DND-41 (cell line): ENCODE data around the gene RADIL.

Source experiments
- ATAC-seq: fragments of 200-7000 bp; cut with Tn5 transposase; 3 replicates; pipeline ENCODE4 v1.9.1; 2021; ENCODE audit warnings: low read depth; ENCODE audit not compliant: insufficient read depth
- DNase-seq: peaks from one replicate; pipeline ENCODE4 v3.0.0-alpha.2; 2020
- H2AFZ ChIP-seq: 2 replicates; pipeline ENCODE4 v1.6.0; 2012; ENCODE audit warnings: low read depth, low read length
- H3K27ac ChIP-seq: 2 replicates; pipeline ENCODE4 v1.5.1; 2012; ENCODE audit warnings: low read length, inconsistent platforms
- H3K27me3 ChIP-seq: fragments of 200-600 bp; sonication (generic); 2 replicates; pipeline ENCODE4 v1.6.0; 2012; ENCODE audit warnings: low read length, mild to moderate bottlenecking, inconsistent platforms; ENCODE audit not compliant: insufficient read depth, poor library complexity
- H3K36me3 ChIP-seq: 2 replicates; pipeline ENCODE4 v1.5.1; 2012; ENCODE audit warnings: low read length, inconsistent platforms; ENCODE audit not compliant: insufficient read depth
- H3K4me1 ChIP-seq: 2 replicates; pipeline ENCODE4 v1.5.1; 2012; ENCODE audit warnings: mild to moderate bottlenecking, low read length; ENCODE audit not compliant: insufficient read depth
- H3K4me2 ChIP-seq: 2 replicates; pipeline ENCODE4 v1.6.0; 2012; ENCODE audit warnings: mild to moderate bottlenecking, moderate library complexity, low read length, inconsistent platforms; ENCODE audit not compliant: insufficient read depth
- H3K4me3 ChIP-seq, 2 experiments: fragments of 200-600 bp in 1 of 2; shearing (Covaris generic) in 1 of 2; 2 replicates each; pipeline ENCODE4 v1.5.1; 2012 to 2016; ENCODE audit warnings: inconsistent platforms in 2 of 2, low read length in 2 of 2, mild to moderate bottlenecking in 2 of 2, low read depth in 1 of 2, moderate library complexity in 1 of 2
- H3K79me2 ChIP-seq: 2 replicates; pipeline ENCODE4 v1.6.0; 2012; ENCODE audit warnings: low read length, inconsistent platforms; ENCODE audit not compliant: insufficient read depth
- H3K9ac ChIP-seq: 2 replicates; pipeline ENCODE4 v1.6.0; 2012; ENCODE audit warnings: low read depth, mild to moderate bottlenecking, inconsistent platforms, low read length, moderate library complexity
- H3K9me3 ChIP-seq: 2 replicates; pipeline ENCODE4 v1.5.1; 2012; ENCODE audit warnings: low read length, moderate library complexity, mild to moderate bottlenecking, inconsistent platforms; ENCODE audit not compliant: insufficient read depth, severe bottlenecking
- H4K20me1 ChIP-seq: 2 replicates; pipeline ENCODE4 v1.6.0; 2012; ENCODE audit warnings: low read length; ENCODE audit not compliant: insufficient read depth
- EZH2 ChIP-seq: IDR thresholded peaks from 3 replicates; pipeline ENCODE4 v1.6.1; 2012; ENCODE audit warnings: borderline replicate concordance, low read depth, mild to moderate bottlenecking, moderate library complexity, low read length, inconsistent platforms; ENCODE audit not compliant: severe bottlenecking
- TF ChIP-seq, protein P1 (sequence below): IDR thresholded peaks from 2 replicates; pipeline ENCODE4 v1.5.1; 2012; ENCODE audit warnings: borderline replicate concordance, low read length, moderate library complexity, mild to moderate bottlenecking; ENCODE audit not compliant: poor library complexity, severe bottlenecking; ENCODE audit errors: extremely low read depth

RADIL gene

DNA sequence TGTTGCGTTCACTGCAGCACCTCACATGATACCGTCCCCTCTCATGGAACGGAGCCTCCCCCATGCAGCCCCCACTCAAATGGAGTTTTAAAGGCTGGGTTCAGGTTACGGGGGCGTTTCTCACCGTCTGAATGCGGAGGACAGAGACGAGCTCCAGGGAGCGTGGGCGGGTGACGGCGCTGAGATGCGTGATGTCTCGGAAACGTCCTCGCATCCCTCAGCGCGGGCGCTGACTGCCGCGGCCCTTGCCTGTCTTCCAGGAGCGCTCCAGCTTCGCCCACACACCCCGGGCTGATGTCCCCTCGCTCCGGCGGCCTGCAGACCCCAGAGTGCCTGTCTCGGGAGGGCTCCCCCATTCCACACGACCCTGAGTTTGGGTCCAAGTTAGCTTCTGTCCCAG lies 124.7 kb downstream of the RADIL start:
- Histone ChIP-seq H3K4me3 (no peak overlapping the region), H3K27me3 (no peaks in the 10 kb centered on the region), H3K4me2 (no peak overlapping the region), H3K9ac (no peak overlapping the region), H2AFZ (no peak overlapping the region), H3K36me3 (peaks cover 93% of the 10 kb centered on the region), H4K20me1 (peaks cover 15% of the 10 kb centered on the region), H3K79me2 (no peaks in the 10 kb centered on the region), H3K9me3 (no peaks in the 10 kb centered on the region), H3K27ac (no peak overlapping the region), H3K4me1 (no peaks in the 10 kb centered on the region)
- DNase-seq (no peak), ATAC-seq (no peak)
- TF ChIP-seq, protein P1, sequence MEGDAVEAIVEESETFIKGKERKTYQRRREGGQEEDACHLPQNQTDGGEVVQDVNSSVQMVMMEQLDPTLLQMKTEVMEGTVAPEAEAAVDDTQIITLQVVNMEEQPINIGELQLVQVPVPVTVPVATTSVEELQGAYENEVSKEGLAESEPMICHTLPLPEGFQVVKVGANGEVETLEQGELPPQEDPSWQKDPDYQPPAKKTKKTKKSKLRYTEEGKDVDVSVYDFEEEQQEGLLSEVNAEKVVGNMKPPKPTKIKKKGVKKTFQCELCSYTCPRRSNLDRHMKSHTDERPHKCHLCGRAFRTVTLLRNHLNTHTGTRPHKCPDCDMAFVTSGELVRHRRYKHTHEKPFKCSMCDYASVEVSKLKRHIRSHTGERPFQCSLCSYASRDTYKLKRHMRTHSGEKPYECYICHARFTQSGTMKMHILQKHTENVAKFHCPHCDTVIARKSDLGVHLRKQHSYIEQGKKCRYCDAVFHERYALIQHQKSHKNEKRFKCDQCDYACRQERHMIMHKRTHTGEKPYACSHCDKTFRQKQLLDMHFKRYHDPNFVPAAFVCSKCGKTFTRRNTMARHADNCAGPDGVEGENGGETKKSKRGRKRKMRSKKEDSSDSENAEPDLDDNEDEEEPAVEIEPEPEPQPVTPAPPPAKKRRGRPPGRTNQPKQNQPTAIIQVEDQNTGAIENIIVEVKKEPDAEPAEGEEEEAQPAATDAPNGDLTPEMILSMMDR = no peak
- no peak for TF ChIP-seq EZH2

DNA sequence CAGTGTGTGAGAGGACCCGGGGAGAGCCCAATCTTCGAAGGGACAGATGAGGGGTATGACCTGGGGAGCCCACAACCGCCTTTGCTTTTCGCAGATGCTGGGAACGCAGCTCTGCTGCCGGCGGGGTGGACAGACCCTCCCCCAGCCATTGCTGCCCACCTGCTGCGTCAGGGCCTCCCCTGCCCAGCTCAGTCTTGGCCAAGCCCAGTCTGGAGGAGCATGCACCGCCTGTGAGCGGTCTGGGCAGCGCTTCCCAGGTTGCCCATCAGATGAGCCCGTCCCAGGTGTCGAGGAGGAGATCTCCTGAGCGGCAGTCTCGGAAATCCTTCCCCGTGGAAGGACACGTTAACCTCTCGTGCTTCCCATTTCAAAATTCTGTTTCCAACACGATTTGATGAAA lies 125.4 kb downstream of the RADIL start:
- no peak overlapping the region for H2AFZ ChIP-seq
- H3K79me2 ChIP-seq = peaks cover 5% of the 10 kb centered on the region; the same call in 1 of the 2 replicates
- ATAC-seq = no peak
- H3K4me3 ChIP-seq = no peak overlapping the region
- peaks cover 93% of the 10 kb centered on the region for H3K36me3 ChIP-seq
- peaks cover 16% of the 10 kb centered on the region for H4K20me1 ChIP-seq
- no peaks in the 10 kb centered on the region for H3K27me3 ChIP-seq
- no peak for DNase-seq
- H3K4me1 ChIP-seq = no peaks in the 10 kb centered on the region
- no peaks in the 10 kb centered on the region for H3K9me3 ChIP-seq
- TF ChIP-seq, protein P1 = no peak
- TF ChIP-seq EZH2 = no peak
- H3K9ac ChIP-seq = no peak overlapping the region
- no peak overlapping the region for H3K4me2 ChIP-seq
- H3K27ac ChIP-seq = no peak overlapping the region

DNA sequence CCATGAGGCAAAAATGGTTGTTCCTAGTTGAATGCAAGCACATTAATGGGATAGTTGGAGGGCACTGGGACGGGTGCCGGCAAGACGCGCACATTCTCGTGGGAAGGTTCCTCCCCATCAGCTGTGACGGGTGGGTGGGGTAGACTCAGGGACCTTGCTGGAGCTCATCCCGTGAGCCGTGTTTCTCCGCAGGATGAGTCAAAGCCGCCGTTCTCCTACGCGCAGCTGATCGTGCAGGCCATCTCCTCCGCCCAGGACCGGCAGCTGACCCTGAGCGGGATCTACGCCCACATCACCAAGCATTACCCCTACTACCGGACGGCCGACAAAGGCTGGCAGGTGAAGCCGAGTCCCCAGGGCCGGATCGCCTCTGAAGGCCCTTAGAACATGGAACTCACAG lies 128.5 kb downstream of the RADIL start:
- Histone ChIP-seq H2AFZ (no peak overlapping the region), H3K27ac (no peak overlapping the region), H4K20me1 (peaks cover 34% of the 10 kb centered on the region), H3K79me2 (peaks cover 29% of the 10 kb centered on the region), H3K4me3 (no peak overlapping the region), H3K4me1 (no peaks in the 10 kb centered on the region), H3K9ac (no peak overlapping the region), H3K27me3 (no peaks in the 10 kb centered on the region), H3K36me3 (peaks cover 85% of the 10 kb centered on the region), H3K4me2 (no peak overlapping the region), H3K9me3 (no peaks in the 10 kb centered on the region)
- TF ChIP-seq EZH2 = no peak
- TF ChIP-seq, protein P1 = no peak
- ATAC-seq = no peak
- no peak for DNase-seq

DNA sequence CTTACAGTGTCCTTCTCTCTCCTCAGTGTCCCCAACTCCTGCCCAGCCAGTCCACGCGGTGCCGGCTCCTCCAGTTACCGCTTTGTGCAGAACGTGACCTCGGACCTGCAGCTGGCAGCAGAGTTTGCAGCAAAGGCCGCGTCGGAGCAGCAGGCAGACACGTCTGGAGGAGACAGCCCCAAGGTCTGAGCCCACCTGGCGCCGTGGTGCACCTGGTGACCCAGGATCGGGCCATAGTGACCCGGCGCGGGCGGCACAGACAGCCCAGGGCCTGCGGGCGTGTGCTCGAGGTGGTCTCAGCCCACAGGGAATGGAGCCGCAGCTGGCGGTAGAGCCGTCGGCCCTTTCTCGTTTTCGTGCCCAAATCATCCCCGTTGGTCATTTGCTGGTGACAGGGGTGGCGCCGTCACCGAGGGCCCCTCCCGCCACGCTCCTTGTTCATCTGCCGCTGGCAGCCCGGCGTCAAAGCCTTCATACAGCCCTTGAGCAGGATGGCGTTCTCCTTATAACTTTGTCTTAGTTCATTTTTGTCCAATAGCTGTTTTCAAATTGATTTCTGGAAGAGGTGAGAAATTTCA lies 129.0 kb downstream of the RADIL start:
- Histone ChIP-seq H3K9ac (no peak overlapping the region), H3K36me3 (peaks cover 85% of the 10 kb centered on the region), H3K4me1 (no peaks in the 10 kb centered on the region), H2AFZ (no peak overlapping the region), H3K9me3 (no peaks in the 10 kb centered on the region), H3K27ac (no peak overlapping the region), H3K4me2 (no peak overlapping the region), H3K4me3 (no peak overlapping the region), H4K20me1 (peaks cover 39% of the 10 kb centered on the region), H3K27me3 (no peaks in the 10 kb centered on the region), H3K79me2 (peaks cover 34% of the 10 kb centered on the region)
- ATAC-seq (no peak), DNase-seq (no peak)
- TF ChIP-seq, protein P1 = no peak
- no peak for TF ChIP-seq EZH2
